ENCODE measurements around the gene UBXN1.

UBXN1 gene

DNA sequence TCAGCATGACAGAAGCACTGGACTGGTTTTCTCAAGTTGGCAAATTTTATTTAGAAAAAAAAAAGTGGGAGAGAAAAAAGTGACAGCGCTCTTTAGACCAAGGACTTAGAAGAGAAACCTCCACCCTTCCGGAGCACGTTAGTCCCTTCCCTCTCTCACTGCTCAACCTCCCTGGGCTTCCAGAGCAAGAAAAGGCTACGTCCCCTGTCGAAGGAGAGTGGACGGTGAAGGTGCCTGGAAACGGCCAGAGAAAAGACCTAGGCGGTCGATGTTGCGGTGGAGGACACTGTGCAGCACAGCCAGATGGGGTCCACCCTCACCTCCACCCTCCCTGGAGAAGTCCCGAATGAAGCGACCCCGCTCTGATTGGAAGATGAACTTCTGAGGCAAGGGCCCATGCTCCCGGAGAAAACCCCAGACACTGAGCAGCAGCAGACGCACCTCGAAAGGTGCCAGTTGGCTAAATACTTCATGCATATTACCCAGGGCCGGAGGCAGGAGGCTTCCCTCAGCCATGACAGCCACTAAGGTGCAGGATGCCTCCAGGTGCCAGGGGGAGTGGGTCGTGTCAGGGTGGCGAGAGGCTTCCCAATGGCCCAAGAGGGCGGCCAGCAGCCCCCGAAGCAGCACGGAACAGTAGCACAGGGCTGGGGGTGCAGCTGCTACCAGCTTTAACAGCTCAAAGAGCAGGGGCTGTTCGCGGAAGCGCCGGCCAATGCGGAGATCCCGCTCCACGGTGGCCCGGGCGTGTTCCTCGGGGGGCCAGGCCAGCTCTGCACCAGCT is 31.9 kb downstream of the UBXN1 start:
- peaks cover 80% of the 10 kb centered on the region for H4K20me1 ChIP-seq
- no peaks in the 10 kb centered on the region for H3K9me3 ChIP-seq
- H3K4me1 ChIP-seq, result peaks cover 53% of the 10 kb centered on the region
- no peak overlapping the region for H3K27ac ChIP-seq
- peak overlapping the region; percentile 47 for H3K4me2 ChIP-seq
- TF ChIP-seq Cebpa-rat (IDR thresholded peaks at IDR 0.05), result no peak
- H3K9ac ChIP-seq, result peak overlapping the region; percentile 48; the same call in 1 of the 2 replicates
- no peaks in the 10 kb centered on the region for H3K27me3 ChIP-seq
- H3K36me3 ChIP-seq, result peaks cover 74% of the 10 kb centered on the region
- H3K4me3 ChIP-seq, result peak overlapping the region; percentile 97; the same call in 1 of the 2 replicates

- H3K27me3 ChIP-seq, result no peaks in the 10 kb centered on the region
- peak within 1 kb of the TSS; percentile 98 for H3K9ac ChIP-seq
- H3K27ac ChIP-seq, result peak within 1 kb of the TSS; percentile 97
- H3K4me1 ChIP-seq, result peaks cover 53% of the 10 kb centered on the region
- H3K4me2 ChIP-seq, result peak within 1 kb of the TSS; percentile 92
- peak within 1 kb of the TSS; percentile 97 for H3K4me3 ChIP-seq
- no peaks in the 10 kb centered on the region for H3K9me3 ChIP-seq
- H4K20me1 ChIP-seq, result peaks cover 88% of the 10 kb centered on the region
- H3K36me3 ChIP-seq, result peaks cover 76% of the 10 kb centered on the region
- TF ChIP-seq Cebpa-rat (IDR thresholded peaks at IDR 0.05), result no peak
These were observed 32.7 kb downstream of the UBXN1 start, which contains the start of gene GANAB for GRCh38 chr11:62645946-62646824. Gene GANAB, minus strand, starts transcription at chr11:62646613. Its CDS starts 14 bp downstream, at chr11:62646599.

DNA sequence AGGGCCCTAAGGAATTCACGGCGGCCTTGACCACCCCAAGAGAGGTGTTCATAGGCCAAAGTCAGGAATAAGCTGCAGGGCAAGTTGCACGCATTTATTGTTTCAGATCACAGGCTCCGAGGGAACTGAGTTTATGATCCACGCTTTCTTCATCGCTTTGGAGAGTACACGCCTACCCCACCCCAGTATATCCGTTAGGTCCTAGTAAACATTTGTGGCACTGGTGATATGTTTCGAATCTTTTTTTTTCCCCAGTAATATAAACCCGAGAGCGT is 33.3 kb downstream of the UBXN1 start:
- peak overlapping the region; percentile 98 for H3K9ac ChIP-seq
- H3K27ac ChIP-seq, result peak overlapping the region; percentile 97
- no peak for TF ChIP-seq Cebpa-rat (IDR thresholded peaks at IDR 0.05)
- H3K36me3 ChIP-seq, result peaks cover 76% of the 10 kb centered on the region
- H3K9me3 ChIP-seq, result no peaks in the 10 kb centered on the region
- H3K4me3 ChIP-seq, result peak overlapping the region; percentile 97
- no peaks in the 10 kb centered on the region for H3K27me3 ChIP-seq
- H4K20me1 ChIP-seq, result peaks cover 88% of the 10 kb centered on the region
- peak overlapping the region; percentile 92 for H3K4me2 ChIP-seq
- H3K4me1 ChIP-seq, result peaks cover 58% of the 10 kb centered on the region

DNA sequence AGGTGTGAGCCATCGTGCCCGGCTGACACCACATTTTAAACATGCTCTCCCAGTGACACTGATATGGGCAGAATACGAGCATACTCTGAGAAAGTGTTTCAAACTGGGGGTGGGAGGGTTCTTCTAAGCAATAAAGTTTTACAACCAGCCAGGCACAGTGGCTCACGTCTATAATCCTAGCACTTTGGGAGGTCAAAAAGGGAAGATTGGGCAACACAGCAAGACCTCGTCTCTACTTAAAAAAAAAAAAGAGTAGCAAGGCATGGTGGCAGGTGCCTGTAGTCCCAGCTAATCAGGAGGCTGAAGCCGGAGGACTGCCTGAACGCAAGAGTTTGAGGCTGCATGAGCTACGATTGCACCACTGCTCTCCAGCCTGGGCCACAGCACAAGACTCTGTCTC is 34.7 kb downstream of the UBXN1 start:
- no peak overlapping the region for H3K4me3 ChIP-seq
- no peaks in the 10 kb centered on the region for H3K9me3 ChIP-seq
- no peak overlapping the region for H3K9ac ChIP-seq
- no peaks in the 10 kb centered on the region for H3K27me3 ChIP-seq
- TF ChIP-seq Cebpa-rat (IDR thresholded peaks at IDR 0.05), result no peak
- no peak overlapping the region for H3K27ac ChIP-seq
- peaks cover 73% of the 10 kb centered on the region for H3K36me3 ChIP-seq
- H3K4me1 ChIP-seq, result peaks cover 54% of the 10 kb centered on the region
- H4K20me1 ChIP-seq, result peaks cover 89% of the 10 kb centered on the region
- peak overlapping the region; percentile 92; the same call in 1 of the 2 replicates for H3K4me2 ChIP-seq

GRCh38 chr11:62632492-62632891 is 46.4 kb downstream of the UBXN1 start:
- no peak overlapping the region for H3K27ac ChIP-seq
- no peak for TF ChIP-seq Cebpa-rat (IDR thresholded peaks at IDR 0.05)
- H3K4me1 ChIP-seq, result peaks cover 11% of the 10 kb centered on the region; the same call in 1 of the 2 replicates
- peaks cover 19% of the 10 kb centered on the region; the same call in 1 of the 2 replicates for H4K20me1 ChIP-seq
- no peak overlapping the region for H3K4me3 ChIP-seq
- H3K4me2 ChIP-seq, result no peak overlapping the region
- no peak overlapping the region for H3K9ac ChIP-seq
- H3K27me3 ChIP-seq, result no peaks in the 10 kb centered on the region
- no peaks in the 10 kb centered on the region for H3K9me3 ChIP-seq
- peaks cover 100% of the 10 kb centered on the region for H3K36me3 ChIP-seq

GRCh38 chr11:62627713-62628112 is 51.2 kb downstream of the UBXN1 start:
- Histone ChIP-seq H3K27ac (no peak overlapping the region), H3K36me3 (peaks cover 79% of the 10 kb centered on the region), H3K9ac (no peak overlapping the region), H4K20me1 (0 out of 2 replicates have a peak, but pooled peaks cover 5% of the 10 kb centered on the region), H3K4me1 (peaks cover 35% of the 10 kb centered on the region), H3K4me3 (no peak overlapping the region), H3K4me2 (no peak overlapping the region), H3K27me3 (no peaks in the 10 kb centered on the region), H3K9me3 (no peaks in the 10 kb centered on the region)
- TF ChIP-seq Cebpa-rat (IDR thresholded peaks at IDR 0.05), result no peak
